CD1c-positive myeloid dendritic cell (primary cell): ENCODE data around the gene TRIM17.

ENCODE experiments used
- DNase-seq: peaks from one replicate; pipeline ENCODE4 v3.0.0-alpha.2; 2016; ENCODE audit errors: extremely low spot score

TRIM17 gene

GRCh38 chr1:228416217-228416933 is at the start of gene TRIM17:
TSS of gene TRIM17 (minus strand) at chr1:228416861. CDS start at chr1:228415072, 1,789 bp downstream.
- peak; percentile 4 for DNase-seq

- DNase-seq: no peak
These were observed 49.0 kb upstream of the TRIM17 start for GRCh38 chr1:228465571-228466146.

- DNase-seq: no peak
These were observed 48.5 kb upstream of the TRIM17 start for GRCh38 chr1:228465141-228465540.

GRCh38 chr1:228464487-228464983 is 47.9 kb upstream of the TRIM17 start:
- DNase-seq: peak; percentile 81

GRCh38 chr1:228463559-228464455 is 47.1 kb upstream of the TRIM17 start:
- no peak for DNase-seq

- no peak for DNase-seq
These were observed 46.4 kb upstream of the TRIM17 start for GRCh38 chr1:228463009-228463558.

- no peak for DNase-seq
These were observed 45.9 kb upstream of the TRIM17 start for GRCh38 chr1:228462560-228462959.

GRCh38 chr1:228460821-228461220 is 44.2 kb upstream of the TRIM17 start:
- no peak for DNase-seq

GRCh38 chr1:228459091-228459993 is 42.7 kb upstream of the TRIM17 start:
- DNase-seq: peak; percentile 64

GRCh38 chr1:228457396-228458176 is 40.9 kb upstream of the TRIM17 start:
- peak; percentile 97 for DNase-seq

- no peak for DNase-seq
These were observed 40.3 kb upstream of the TRIM17 start for GRCh38 chr1:228457017-228457395.

GRCh38 chr1:228456252-228457016 is 39.8 kb upstream of the TRIM17 start:
- DNase-seq: no peak

- no peak for DNase-seq
These were observed 39.1 kb upstream of the TRIM17 start for GRCh38 chr1:228455715-228456114.

GRCh38 chr1:228454238-228454637 is 37.6 kb upstream of the TRIM17 start:
- no peak for DNase-seq

GRCh38 chr1:228453614-228454013 is 37.0 kb upstream of the TRIM17 start:
- DNase-seq: no peak

- DNase-seq: no peak
These were observed 36.4 kb upstream of the TRIM17 start for GRCh38 chr1:228453022-228453560.

- DNase-seq: no peak
These were observed 35.7 kb upstream of the TRIM17 start for GRCh38 chr1:228452194-228453021.

GRCh38 chr1:228450200-228450599 is 33.5 kb upstream of the TRIM17 start:
- DNase-seq: no peak
